Measurements from ENCODE around the gene ARHGAP10.

ARHGAP10 gene

GRCh38 chr4:148004228-148004857 lies 272.5 kb downstream of the ARHGAP10 start:
- no peaks in the 10 kb centered on the region for H3K9me3 ChIP-seq (ENCODE audit: low read depth, low read length)
- no peak overlapping the region for H3K9ac ChIP-seq (ENCODE audit: insufficient read length)
- H3K4me3 ChIP-seq, result no peak overlapping the region
- H3K36me3 ChIP-seq (ENCODE audit: insufficient read depth, low read length), result no peaks in the 10 kb centered on the region
- no peak for DNase-seq (ENCODE audit: low read depth, low spot score)
- TF ChIP-seq FOXP2 (optimal IDR thresholded peaks at IDR 0.05; ENCODE audit: control extremely low read depth, extremely low read length, insufficient read depth) (no peak), EZH2 (IDR thresholded peaks at IDR 0.05) (no peak), POLR2AphosphoS5 (IDR thresholded peaks at IDR 0.05; ENCODE audit: borderline replicate concordance, low read depth, low read length) (no peak)
- H3K27ac ChIP-seq, result no peak overlapping the region

GRCh38 chr4:148006001-148006400 lies 274.1 kb downstream of the ARHGAP10 start:
- Histone ChIP-seq H3K27ac (no peak overlapping the region), H3K36me3 (ENCODE audit: insufficient read depth, low read length) (no peaks in the 10 kb centered on the region), H3K4me3 (no peak overlapping the region), H3K9me3 (ENCODE audit: low read depth, low read length) (no peaks in the 10 kb centered on the region; the same call in 1 of the 2 replicates), H3K9ac (ENCODE audit: insufficient read length) (no peak overlapping the region)
- no peak for DNase-seq (ENCODE audit: low read depth, low spot score)
- TF ChIP-seq POLR2AphosphoS5 (IDR thresholded peaks at IDR 0.05; ENCODE audit: borderline replicate concordance, low read depth, low read length) (no peak), FOXP2 (optimal IDR thresholded peaks at IDR 0.05; ENCODE audit: control extremely low read depth, extremely low read length, insufficient read depth) (no peak)

DNA sequence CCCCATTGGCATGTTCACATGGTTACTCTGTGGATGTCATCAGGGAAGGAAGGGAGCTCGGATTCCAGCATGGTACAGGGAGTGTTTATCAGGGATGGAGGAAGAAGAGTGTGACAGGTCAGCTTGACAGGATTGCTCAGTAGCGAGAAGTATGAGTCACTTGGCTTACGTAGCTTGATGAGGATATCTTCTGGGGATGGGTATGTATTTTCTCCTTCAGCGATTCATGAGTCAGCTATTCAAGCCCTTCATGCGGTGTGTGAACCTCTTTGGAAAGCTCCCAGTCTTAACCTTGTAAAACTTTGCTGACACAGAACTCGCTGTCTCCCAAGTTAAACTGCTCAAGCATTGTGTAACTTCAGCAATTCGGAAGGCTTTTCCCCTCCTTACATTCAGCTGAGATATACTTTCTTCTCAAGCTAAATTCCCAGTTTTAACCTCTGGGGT lies 275.4 kb downstream of the ARHGAP10 start:
- no peak overlapping the region for H3K9ac ChIP-seq (ENCODE audit: insufficient read length)
- no peak overlapping the region for H3K27ac ChIP-seq
- H3K9me3 ChIP-seq (ENCODE audit: low read depth, low read length), result no peaks in the 10 kb centered on the region; the same call in 1 of the 2 replicates
- DNase-seq (ENCODE audit: low read depth, low spot score), result no peak
- no peak overlapping the region for H3K4me3 ChIP-seq
- no peaks in the 10 kb centered on the region for H3K36me3 ChIP-seq (ENCODE audit: insufficient read depth, low read length)
- TF ChIP-seq FOXP2 (optimal IDR thresholded peaks at IDR 0.05; ENCODE audit: control extremely low read depth, extremely low read length, insufficient read depth), result no peak
- no peak for TF ChIP-seq POLR2AphosphoS5 (IDR thresholded peaks at IDR 0.05; ENCODE audit: borderline replicate concordance, low read depth, low read length)
- TF ChIP-seq EZH2 (IDR thresholded peaks at IDR 0.05), result no peak

DNA sequence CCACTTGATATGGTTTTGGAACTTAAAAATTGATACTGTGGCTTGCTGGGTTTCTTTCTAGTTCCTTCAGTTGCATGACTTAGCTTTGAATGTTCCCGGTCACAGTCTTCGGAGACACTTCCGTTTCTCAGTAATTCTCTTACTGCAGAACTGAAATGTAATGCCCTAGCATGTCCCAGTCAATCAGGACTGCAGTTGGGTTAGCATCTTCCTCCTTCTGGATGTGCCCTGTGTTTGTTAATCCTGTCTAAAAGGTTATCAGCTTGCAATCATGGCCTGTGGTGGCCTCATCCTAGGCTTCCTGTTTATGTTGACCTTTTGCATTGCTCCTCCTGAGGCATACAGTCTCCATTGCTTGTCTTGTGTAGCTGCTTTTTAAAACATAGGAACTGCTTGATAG lies 275.9 kb downstream of the ARHGAP10 start:
- H3K4me3 ChIP-seq, result no peak overlapping the region
- H3K27ac ChIP-seq, result no peak overlapping the region
- TF ChIP-seq POLR2AphosphoS5 (IDR thresholded peaks at IDR 0.05; ENCODE audit: borderline replicate concordance, low read depth, low read length) (no peak), FOXP2 (optimal IDR thresholded peaks at IDR 0.05; ENCODE audit: control extremely low read depth, extremely low read length, insufficient read depth) (no peak), EZH2 (IDR thresholded peaks at IDR 0.05) (no peak)
- DNase-seq (ENCODE audit: low read depth, low spot score), result no peak
- no peak overlapping the region for H3K9ac ChIP-seq (ENCODE audit: insufficient read length)
- no peaks in the 10 kb centered on the region for H3K36me3 ChIP-seq (ENCODE audit: insufficient read depth, low read length)
- no peaks in the 10 kb centered on the region; the same call in 1 of the 2 replicates for H3K9me3 ChIP-seq (ENCODE audit: low read depth, low read length)

- H3K9me3 ChIP-seq (ENCODE audit: low read depth, low read length), result no peaks in the 10 kb centered on the region; the same call in 1 of the 2 replicates
- H3K9ac ChIP-seq (ENCODE audit: insufficient read length), result peak overlapping the region; percentile 11
- no peaks in the 10 kb centered on the region for H3K36me3 ChIP-seq (ENCODE audit: insufficient read depth, low read length)
- H3K4me3 ChIP-seq, result no peak overlapping the region
- TF ChIP-seq POLR2AphosphoS5 (IDR thresholded peaks at IDR 0.05; ENCODE audit: borderline replicate concordance, low read depth, low read length), result no peak
- TF ChIP-seq EZH2 (IDR thresholded peaks at IDR 0.05), result no peak
- TF ChIP-seq FOXP2 (optimal IDR thresholded peaks at IDR 0.05; ENCODE audit: control extremely low read depth, extremely low read length, insufficient read depth), result no peak
- H3K27ac ChIP-seq, result peak overlapping the region; percentile 57
- no peak for DNase-seq (ENCODE audit: low read depth, low spot score)
These were observed 283.2 kb downstream of the ARHGAP10 start for GRCh38 chr4:148015058-148015457.

DNA sequence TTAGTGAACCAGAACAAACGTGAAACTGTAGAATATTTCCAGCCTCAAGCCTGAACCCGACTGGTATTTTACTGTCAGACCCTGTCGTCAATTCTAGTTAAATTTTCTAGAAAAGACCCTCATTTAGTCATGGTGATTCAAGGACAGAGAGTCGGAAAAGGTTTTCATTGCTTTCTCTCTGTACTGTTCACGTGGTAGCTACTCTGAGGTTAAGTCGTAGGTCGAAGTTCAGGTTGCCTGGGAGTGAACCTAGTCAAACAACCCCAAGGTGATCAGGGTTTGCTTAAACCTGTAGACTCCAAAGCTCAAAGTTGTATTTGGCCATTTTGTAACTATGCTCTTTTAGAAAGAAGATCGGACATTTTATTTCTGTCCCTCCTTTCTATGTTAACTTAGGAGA lies 283.6 kb downstream of the ARHGAP10 start:
- TF ChIP-seq FOXP2 (optimal IDR thresholded peaks at IDR 0.05; ENCODE audit: control extremely low read depth, extremely low read length, insufficient read depth) (no peak), POLR2AphosphoS5 (IDR thresholded peaks at IDR 0.05; ENCODE audit: borderline replicate concordance, low read depth, low read length) (no peak), EZH2 (IDR thresholded peaks at IDR 0.05) (no peak)
- Histone ChIP-seq H3K4me3 (no peak overlapping the region), H3K9ac (ENCODE audit: insufficient read length) (no peak overlapping the region), H3K36me3 (ENCODE audit: insufficient read depth, low read length) (no peaks in the 10 kb centered on the region), H3K27ac (0 out of 2 replicates have a peak overlapping the region, but pooled peaks have one; percentile 57), H3K9me3 (ENCODE audit: low read depth, low read length) (no peaks in the 10 kb centered on the region; the same call in 1 of the 2 replicates)
- DNase-seq (ENCODE audit: low read depth, low spot score), result no peak

DNA sequence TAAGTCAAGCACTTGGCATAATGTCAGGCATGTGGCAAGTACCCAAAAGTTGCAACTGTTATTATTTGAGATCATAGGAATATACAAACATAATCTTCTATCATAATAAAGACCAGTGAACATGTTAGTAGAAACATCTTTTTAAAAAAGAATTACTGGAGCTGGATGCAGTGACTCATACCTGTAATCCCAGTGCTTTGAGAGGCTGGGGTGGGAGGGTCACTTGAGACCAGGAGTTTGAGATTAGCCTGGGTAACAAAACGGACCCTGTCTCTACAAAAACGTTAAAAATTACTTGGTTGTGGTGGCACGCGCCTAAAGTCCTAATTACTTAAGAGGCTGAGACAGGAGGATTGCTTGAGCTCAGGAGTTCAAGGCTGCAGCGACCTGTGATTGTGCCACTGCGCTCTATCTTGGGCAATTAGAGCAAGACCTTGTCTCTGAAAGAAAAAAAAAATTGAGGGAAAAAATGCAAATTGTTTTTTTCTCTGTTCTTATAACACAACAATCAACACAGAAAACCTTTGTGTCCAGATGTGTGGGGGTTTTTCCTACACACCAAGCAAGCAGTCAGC lies 284.3 kb downstream of the ARHGAP10 start:
- no peak for TF ChIP-seq EZH2 (IDR thresholded peaks at IDR 0.05)
- TF ChIP-seq POLR2AphosphoS5 (IDR thresholded peaks at IDR 0.05; ENCODE audit: borderline replicate concordance, low read depth, low read length), result no peak
- TF ChIP-seq FOXP2 (optimal IDR thresholded peaks at IDR 0.05; ENCODE audit: control extremely low read depth, extremely low read length, insufficient read depth), result no peak
- Histone ChIP-seq H3K27ac (no peak overlapping the region), H3K4me3 (no peak overlapping the region), H3K36me3 (ENCODE audit: insufficient read depth, low read length) (no peaks in the 10 kb centered on the region), H3K9me3 (ENCODE audit: low read depth, low read length) (no peaks in the 10 kb centered on the region), H3K9ac (ENCODE audit: insufficient read length) (no peak overlapping the region)
- DNase-seq (ENCODE audit: low read depth, low spot score), result no peak

DNA sequence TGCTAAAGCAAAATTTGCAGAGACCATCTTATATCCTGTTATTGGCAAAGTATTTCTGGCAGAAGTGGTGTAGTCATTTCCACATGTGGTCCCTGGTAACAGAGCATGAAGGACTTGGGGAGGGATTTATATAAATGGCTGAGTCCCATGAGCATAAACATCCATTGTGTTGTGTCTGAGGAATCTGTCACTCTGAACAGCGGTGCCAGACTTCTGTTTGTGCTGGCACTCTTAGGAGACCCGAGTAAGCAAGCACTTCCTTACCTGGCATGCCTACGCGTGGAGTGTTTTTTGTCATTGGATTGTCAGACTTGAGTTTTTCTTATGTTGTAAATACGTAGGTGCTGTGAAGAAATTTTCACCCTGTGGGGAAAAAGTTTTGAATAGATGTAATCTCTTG lies 285.9 kb downstream of the ARHGAP10 start:
- TF ChIP-seq EZH2 (IDR thresholded peaks at IDR 0.05) (no peak), FOXP2 (optimal IDR thresholded peaks at IDR 0.05; ENCODE audit: control extremely low read depth, extremely low read length, insufficient read depth) (no peak), POLR2AphosphoS5 (IDR thresholded peaks at IDR 0.05; ENCODE audit: borderline replicate concordance, low read depth, low read length) (no peak)
- Histone ChIP-seq H3K4me3 (no peak overlapping the region), H3K36me3 (ENCODE audit: insufficient read depth, low read length) (no peaks in the 10 kb centered on the region), H3K27ac (no peak overlapping the region), H3K9ac (ENCODE audit: insufficient read length) (no peak overlapping the region), H3K9me3 (ENCODE audit: low read depth, low read length) (no peaks in the 10 kb centered on the region)
- DNase-seq (ENCODE audit: low read depth, low spot score), result no peak
